ENCODE data around the gene MFN1.

Gene MFN1

DNA sequence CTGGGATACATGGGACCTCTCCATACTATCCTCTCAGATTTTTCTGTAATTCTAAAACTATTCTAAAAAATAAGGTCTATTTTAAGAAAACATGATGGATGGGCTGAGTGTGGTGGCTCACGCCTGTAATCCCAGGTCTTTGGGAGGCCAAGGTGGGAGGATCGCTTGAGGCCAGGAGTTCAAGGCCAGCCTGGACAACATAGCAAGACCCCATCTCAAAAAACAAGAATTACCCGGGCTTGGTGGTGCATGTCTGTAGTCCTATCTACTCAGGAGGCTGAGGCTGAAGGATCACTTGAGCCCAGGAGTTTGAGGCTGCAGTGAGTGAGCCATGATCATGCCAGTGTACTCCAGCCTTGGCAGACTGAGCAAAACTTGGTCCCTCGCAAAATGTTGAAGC lies 15.3 kb upstream of the MFN1 start:
- no peak overlapping the region for H3K4me3 ChIP-seq (ENCODE audit: insufficient read depth, low read length, poor library complexity, severe bottlenecking)
- no peaks in the 10 kb centered on the region for H3K27me3 ChIP-seq (ENCODE audit: low read length)
- H4K20me1 ChIP-seq (ENCODE audit: low read depth, low read length): peaks cover 13% of the 10 kb centered on the region
- H3K9me3 ChIP-seq (ENCODE audit: insufficient read depth, low read length): no peaks in the 10 kb centered on the region
- no peak overlapping the region for H3K27ac ChIP-seq (ENCODE audit: low read depth, low read length)
- peaks cover 42% of the 10 kb centered on the region for H3K79me2 ChIP-seq (ENCODE audit: insufficient read depth, low read length)
- no peak for TF ChIP-seq EZH2phosphoT487 (conservative IDR thresholded peaks at IDR 0.05; ENCODE audit: low read length)
- TF ChIP-seq, protein P1, sequence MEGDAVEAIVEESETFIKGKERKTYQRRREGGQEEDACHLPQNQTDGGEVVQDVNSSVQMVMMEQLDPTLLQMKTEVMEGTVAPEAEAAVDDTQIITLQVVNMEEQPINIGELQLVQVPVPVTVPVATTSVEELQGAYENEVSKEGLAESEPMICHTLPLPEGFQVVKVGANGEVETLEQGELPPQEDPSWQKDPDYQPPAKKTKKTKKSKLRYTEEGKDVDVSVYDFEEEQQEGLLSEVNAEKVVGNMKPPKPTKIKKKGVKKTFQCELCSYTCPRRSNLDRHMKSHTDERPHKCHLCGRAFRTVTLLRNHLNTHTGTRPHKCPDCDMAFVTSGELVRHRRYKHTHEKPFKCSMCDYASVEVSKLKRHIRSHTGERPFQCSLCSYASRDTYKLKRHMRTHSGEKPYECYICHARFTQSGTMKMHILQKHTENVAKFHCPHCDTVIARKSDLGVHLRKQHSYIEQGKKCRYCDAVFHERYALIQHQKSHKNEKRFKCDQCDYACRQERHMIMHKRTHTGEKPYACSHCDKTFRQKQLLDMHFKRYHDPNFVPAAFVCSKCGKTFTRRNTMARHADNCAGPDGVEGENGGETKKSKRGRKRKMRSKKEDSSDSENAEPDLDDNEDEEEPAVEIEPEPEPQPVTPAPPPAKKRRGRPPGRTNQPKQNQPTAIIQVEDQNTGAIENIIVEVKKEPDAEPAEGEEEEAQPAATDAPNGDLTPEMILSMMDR (IDR thresholded peaks at IDR 0.05; ENCODE audit: insufficient read depth, low read length, poor library complexity, severe bottlenecking): no peak
- H3K9ac ChIP-seq (ENCODE audit: low read length): no peak overlapping the region
- H3F3A ChIP-seq (ENCODE audit: insufficient read depth): peaks cover 23% of the 10 kb centered on the region; the same call in 1 of the 2 replicates
- no peak overlapping the region for H3K4me2 ChIP-seq (ENCODE audit: low read depth, low read length, poor library complexity, severe bottlenecking)
- no peaks in the 10 kb centered on the region for H3K9me2 ChIP-seq (replicated peaks; ENCODE audit: insufficient read depth, low read length)
- H2AFZ ChIP-seq (ENCODE audit: low read depth, low read length, severe bottlenecking): no peak overlapping the region
- peaks cover 80% of the 10 kb centered on the region for H3K36me3 ChIP-seq (ENCODE audit: low read length)

DNA sequence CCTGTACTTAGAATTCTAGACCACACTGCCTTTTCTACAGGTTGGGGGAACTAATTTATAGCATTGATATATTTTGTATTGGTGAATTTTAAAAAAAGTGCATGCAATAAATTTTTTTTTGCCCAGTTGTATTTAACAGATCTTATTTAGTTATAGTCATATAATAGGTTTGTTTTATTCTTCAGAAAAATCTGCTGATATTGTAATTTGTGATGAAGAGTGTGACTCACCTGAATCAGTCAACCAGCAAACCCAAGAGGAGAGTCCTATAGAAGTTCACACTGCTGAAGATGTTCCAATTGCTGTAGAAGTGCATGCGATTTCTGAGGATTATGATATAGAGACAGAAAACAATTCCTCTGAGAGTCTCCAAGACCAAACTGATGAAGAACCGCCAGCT lies 14.4 kb upstream of the MFN1 start:
- Histone ChIP-seq H3K9me2 (replicated peaks; ENCODE audit: insufficient read depth, low read length) (no peaks in the 10 kb centered on the region), H3K27me3 (ENCODE audit: low read length) (no peaks in the 10 kb centered on the region), H2AFZ (ENCODE audit: low read depth, low read length, severe bottlenecking) (no peak overlapping the region), H3K9me3 (ENCODE audit: insufficient read depth, low read length) (no peaks in the 10 kb centered on the region), H3K79me2 (ENCODE audit: insufficient read depth, low read length) (peaks cover 34% of the 10 kb centered on the region), H3F3A (ENCODE audit: insufficient read depth) (peaks cover 18% of the 10 kb centered on the region; the same call in 1 of the 2 replicates), H3K4me2 (ENCODE audit: low read depth, low read length, poor library complexity, severe bottlenecking) (no peak overlapping the region), H3K9ac (ENCODE audit: low read length) (no peak overlapping the region), H3K36me3 (ENCODE audit: low read length) (peaks cover 73% of the 10 kb centered on the region), H3K27ac (ENCODE audit: low read depth, low read length) (no peak overlapping the region), H4K20me1 (ENCODE audit: low read depth, low read length) (peaks cover 6% of the 10 kb centered on the region), H3K4me3 (ENCODE audit: insufficient read depth, low read length, poor library complexity, severe bottlenecking) (no peak overlapping the region)
- TF ChIP-seq EZH2phosphoT487 (conservative IDR thresholded peaks at IDR 0.05; ENCODE audit: low read length): no peak
- TF ChIP-seq, protein P1 (IDR thresholded peaks at IDR 0.05; ENCODE audit: insufficient read depth, low read length, poor library complexity, severe bottlenecking): no peak

DNA sequence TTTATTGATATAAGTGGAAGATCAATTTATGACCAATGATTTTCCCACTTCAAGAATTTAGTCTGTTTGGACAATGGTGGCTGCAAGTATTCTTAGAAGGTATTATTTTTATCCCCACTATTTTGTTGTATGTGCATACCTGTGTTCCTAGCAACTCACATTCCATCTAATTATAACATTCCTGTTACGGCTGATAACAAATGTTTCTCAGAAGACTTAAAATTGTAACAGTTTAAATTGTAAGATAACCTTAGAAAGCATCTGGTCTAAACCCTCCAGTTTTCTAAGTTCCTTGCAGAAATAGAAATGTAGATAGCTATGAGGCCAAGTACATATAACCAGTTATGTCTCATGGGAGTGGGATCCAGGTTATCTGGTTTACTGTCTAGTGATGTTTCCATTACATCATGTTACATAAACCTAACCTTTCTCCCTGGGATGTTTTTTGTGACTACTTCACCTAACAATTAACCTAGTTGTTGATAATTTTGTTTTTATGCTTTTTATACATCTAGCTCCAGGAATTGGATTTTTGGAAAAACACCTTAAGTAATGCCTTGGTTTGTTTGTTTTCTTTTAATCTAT lies 11.1 kb upstream of the MFN1 start:
- Histone ChIP-seq H3K4me3 (ENCODE audit: insufficient read depth, low read length, poor library complexity, severe bottlenecking) (no peak overlapping the region), H3K36me3 (ENCODE audit: low read length) (peaks cover 54% of the 10 kb centered on the region), H3K27ac (ENCODE audit: low read depth, low read length) (no peak overlapping the region), H3K27me3 (ENCODE audit: low read length) (no peaks in the 10 kb centered on the region), H2AFZ (ENCODE audit: low read depth, low read length, severe bottlenecking) (no peak overlapping the region), H3K9me2 (replicated peaks; ENCODE audit: insufficient read depth, low read length) (no peaks in the 10 kb centered on the region), H3K79me2 (ENCODE audit: insufficient read depth, low read length) (peaks cover 26% of the 10 kb centered on the region), H3K9ac (ENCODE audit: low read length) (no peak overlapping the region), H3K4me2 (ENCODE audit: low read depth, low read length, poor library complexity, severe bottlenecking) (no peak overlapping the region), H4K20me1 (ENCODE audit: low read depth, low read length) (peaks cover 3% of the 10 kb centered on the region; the same call in 1 of the 2 replicates), H3F3A (ENCODE audit: insufficient read depth) (peaks cover 25% of the 10 kb centered on the region; the same call in 1 of the 2 replicates), H3K9me3 (ENCODE audit: insufficient read depth, low read length) (no peaks in the 10 kb centered on the region)
- TF ChIP-seq, protein P1 (IDR thresholded peaks at IDR 0.05; ENCODE audit: insufficient read depth, low read length, poor library complexity, severe bottlenecking): no peak
- TF ChIP-seq EZH2phosphoT487 (conservative IDR thresholded peaks at IDR 0.05; ENCODE audit: low read length): no peak
